GM12878 (cell line): Measurements from ENCODE around the gene LCP1. TPM values are rescaled to one million over a fixed set of nuclear protein-coding genes. Genes with fewer than 3 reads are reported as not detected.

Experiments
- ATAC-seq: fragments of 200-7000 bp; cut with Tn5 transposase; 3 replicates; pipeline ENCODE4 v1.9.1; 2020; ENCODE audit warnings: mild to moderate bottlenecking, moderate library complexity
- BruUV-seq: library from RNA; stranded (reverse); fragments of 400-500 nt; replicated peaks from 2 replicates; lab custom pipeline; 2021; lab: Mats Ljungman, UMichigan
- CTCF ChIA-PET: fragments of 300-600 bp; sonication (Branson Sonifier 250); formaldehyde crosslinking; extraction: SDS; loops from one replicate; lab custom pipeline; 2021; ENCODE audit warnings: inconsistent platforms; lab: Yijun Ruan, JAX
- POLR2A ChIA-PET: fragments of 350-600 bp; formaldehyde crosslinking; extraction: SDS; loops from one replicate; lab custom pipeline; 2021; ENCODE audit warnings: inconsistent platforms; lab: Charles Lee
- RAD21 ChIA-PET: fragments of 300-600 bp; sonication (Branson Sonifier 250); formaldehyde crosslinking; loops from one replicate; lab custom pipeline; 2023; ENCODE audit warnings: antibody characterized with exemption; ENCODE audit not compliant: unreplicated experiment; lab: Charles Lee
- SMC1A ChIA-PET: fragments of 300-600 bp; sonication (Branson Sonifier 250); formaldehyde crosslinking; loops from one replicate; lab custom pipeline; 2023; ENCODE audit not compliant: unreplicated experiment, uncharacterized antibody; lab: Charles Lee
- DNase-seq: peaks from one replicate; pipeline ENCODE4 v3.0.0-alpha.2; 2011; ENCODE audit warnings: low read depth, low spot score
- FAIRE-seq: peaks from 3 replicates; lab custom pipeline; 2011; peaks lifted over from hg19 to GRCh38; lab: Jason Lieb, UNC
- H2AFZ ChIP-seq: 2 replicates; pipeline ENCODE4 v1.6.0; 2011; ENCODE audit warnings: low read depth, low read length, control low read depth; ENCODE audit not compliant: control insufficient read depth
- H3K27ac ChIP-seq: 2 replicates; pipeline ENCODE4 v1.5.1; 2011; ENCODE audit warnings: control low read depth; ENCODE audit not compliant: control insufficient read depth, insufficient read depth
- H3K27me3 ChIP-seq, 2 experiments: replicated peaks in 1 of 2; 2 replicates each; pipeline versions ENCODE4 v1.6.0 to v1.6.1; 2011; ENCODE audit warnings: low read length in 1 of 2; ENCODE audit not compliant: control insufficient read depth in 2 of 2, insufficient read depth in 2 of 2
- H3K36me3 ChIP-seq, 2 experiments: 2 replicates each; pipeline ENCODE4 v1.5.1; 2011; ENCODE audit warnings: low read length in 1 of 2; ENCODE audit not compliant: control insufficient read depth in 2 of 2, insufficient read depth in 2 of 2
- H3K4me1 ChIP-seq: 2 replicates; pipeline ENCODE4 v1.6.1; 2011; ENCODE audit warnings: mild to moderate bottlenecking, low read length, moderate library complexity, mixed read lengths; ENCODE audit not compliant: control insufficient read depth, insufficient read depth
- H3K4me2 ChIP-seq: 2 replicates; pipeline ENCODE4 v1.6.0; 2011; ENCODE audit warnings: control low read depth; ENCODE audit not compliant: control insufficient read depth, insufficient read depth
- H3K4me3 ChIP-seq: fragments of 200-600 bp; sonication (generic); 2 replicates; pipeline ENCODE4 v1.5.1; 2016
- H3K79me2 ChIP-seq: 2 replicates; pipeline ENCODE4 v1.6.0; 2011; ENCODE audit warnings: low read length; ENCODE audit not compliant: control insufficient read depth, insufficient read depth
- H3K9ac ChIP-seq: 2 replicates; pipeline ENCODE4 v1.8.0; 2011; ENCODE audit warnings: low read length, control low read depth, mixed read lengths; ENCODE audit not compliant: control insufficient read depth, insufficient read depth
- H3K9me3 ChIP-seq: replicated peaks from 3 replicates; pipeline ENCODE4 v1.5.1; 2011; ENCODE audit warnings: mild to moderate bottlenecking, low read length; ENCODE audit not compliant: control insufficient read depth, insufficient read depth
- H4K20me1 ChIP-seq: 2 replicates; pipeline ENCODE4 v1.6.0; 2011; ENCODE audit not compliant: control insufficient read depth, insufficient read depth
- JUNB ChIP-seq: IDR thresholded peaks from 2 replicates; pipeline ENCODE4 v1.6.1; 2016; ENCODE audit warnings: antibody characterized with exemption, mild to moderate bottlenecking
- SIX5 ChIP-seq: IDR thresholded peaks from 2 replicates; pipeline ENCODE4 v1.6.1; 2011; ENCODE audit warnings: mild to moderate bottlenecking, low read depth, low read length, moderate library complexity; ENCODE audit not compliant: severe bottlenecking
- SP1 ChIP-seq: IDR thresholded peaks from one replicate; pipeline ENCODE4 v1.6.1; 2011; ENCODE audit warnings: low read depth, low read length
- WGBS: methylation state at CpG from one replicate; pipeline ENCODE4 v1.1.6; 2016; ENCODE audit warnings: low lambda C conversion rate; ENCODE audit not compliant: insufficient replicate concordance, insufficient coverage; ENCODE audit errors: missing lambda C conversion rate; 5-methylcytosine and 5-hydroxymethylcytosine counted together
- in situ Hi-C: fragments of 300-500 bp; cut with MboI; formaldehyde crosslinking; loops from 9 replicates; pipeline ENCODE4 v1.14.3; 2018; ENCODE audit warnings: mixed read lengths
- intact Hi-C: fragments of 100-400 bp; cut with micrococcal nuclease; formaldehyde crosslinking; loops from one replicate; pipeline ENCODE4 v1.14.2; 2022; ENCODE audit not compliant: unreplicated experiment
- polyA plus RNA-seq, 11 experiments: library from polyadenylated mRNA; depleted of rRNA in 4 of 11; unstranded in 6 of 11; stranded (reverse) in 5 of 11; fragments of >200 nt; fragmentation: Nextera tagmentation in 4 of 11; fragmentation: Illumina TruSeq in 1 of 11; extraction: Ambion mirVana in 4 of 11; extraction: Trizol in 1 of 11; gene quantifications; 1 replicate in 1 of 11; 2 replicates in 10 of 11; pipeline versions ENCODE4 v1.2.1 to v1.2.3, GENCODE V29; 2011 to 2016; ENCODE audit warnings: inconsistent platforms in 2 of 11, missing spikeins in 2 of 11, low read depth in 1 of 11
- total RNA-seq, 4 experiments: library from RNA; depleted of rRNA in 3 of 4; stranded (reverse); fragments of >200 nt in 3 of 4; fragmentation: Illumina TruSeq in 1 of 4; extraction: Trizol in 1 of 4; gene quantifications; 2 replicates each; pipeline versions ENCODE4 v1.2.1 to v1.2.3, GENCODE V29; 2013 to 2021
- TF ChIP-seq, protein P1 (sequence below): fragments of 450-650 bp; IDR thresholded peaks from 2 replicates; pipeline ENCODE4 v1.6.1; 2017; ENCODE audit warnings: antibody characterized with exemption, mild to moderate bottlenecking, moderate library complexity

Gene LCP1
- total and polyA plus RNA-seq, 10 of the 15 experiments (the other 5 are each of a cell fraction or from before 2014, with no cell fraction given) = 775 to 2,201 (median 1,556) TPM

DNA sequence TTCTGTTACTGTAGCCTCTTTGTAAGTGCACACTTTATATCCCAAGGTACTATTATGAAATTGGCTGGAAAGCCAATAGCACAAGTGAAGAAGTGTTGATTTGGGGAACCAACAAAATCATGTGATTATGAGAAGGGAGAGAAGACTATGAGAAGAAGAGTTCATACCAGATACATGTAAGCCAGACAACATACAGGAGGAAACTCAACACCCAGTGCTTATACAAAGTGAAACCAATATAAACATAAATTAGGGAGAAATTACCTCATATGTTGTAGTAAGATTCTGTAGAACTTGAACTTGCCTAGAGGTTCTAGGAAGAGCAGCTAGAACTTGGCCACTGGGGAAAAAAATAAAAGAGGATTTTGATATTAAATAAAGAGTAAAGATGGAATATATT, 94.5 kb downstream of the LCP1 start:
- Histone ChIP-seq H3K4me2 (no peak overlapping the region), H3K36me3 (no peaks in the 10 kb centered on the region), H3K79me2 (no peaks in the 10 kb centered on the region), H3K27ac (no peak overlapping the region), H3K9me3 (no peaks in the 10 kb centered on the region), H3K4me1 (no peaks in the 10 kb centered on the region), H3K9ac (no peak overlapping the region), H3K27me3 (no peaks in the 10 kb centered on the region), H2AFZ (no peak overlapping the region), H4K20me1 (no peaks in the 10 kb centered on the region), H3K4me3 (no peak overlapping the region)
- peak; percentile 42 for ATAC-seq
- ChIA-PET POLR2A (interaction anchor here (1.0 kb wide), 1 partner anchor 25 kb away, joined by 3 read pairs; no protein-coding TSS in a partner anchor), CTCF (no interaction called here), SMC1A (interaction anchor here (0.6 to 1.6 kb wide), 3 partner anchors 39 to 53 kb away, joined by 3 read pairs; no protein-coding TSS in a partner anchor), RAD21 (no interaction called here)
- TF ChIP-seq JUNB = peak; percentile 54
- TF ChIP-seq, protein P1, sequence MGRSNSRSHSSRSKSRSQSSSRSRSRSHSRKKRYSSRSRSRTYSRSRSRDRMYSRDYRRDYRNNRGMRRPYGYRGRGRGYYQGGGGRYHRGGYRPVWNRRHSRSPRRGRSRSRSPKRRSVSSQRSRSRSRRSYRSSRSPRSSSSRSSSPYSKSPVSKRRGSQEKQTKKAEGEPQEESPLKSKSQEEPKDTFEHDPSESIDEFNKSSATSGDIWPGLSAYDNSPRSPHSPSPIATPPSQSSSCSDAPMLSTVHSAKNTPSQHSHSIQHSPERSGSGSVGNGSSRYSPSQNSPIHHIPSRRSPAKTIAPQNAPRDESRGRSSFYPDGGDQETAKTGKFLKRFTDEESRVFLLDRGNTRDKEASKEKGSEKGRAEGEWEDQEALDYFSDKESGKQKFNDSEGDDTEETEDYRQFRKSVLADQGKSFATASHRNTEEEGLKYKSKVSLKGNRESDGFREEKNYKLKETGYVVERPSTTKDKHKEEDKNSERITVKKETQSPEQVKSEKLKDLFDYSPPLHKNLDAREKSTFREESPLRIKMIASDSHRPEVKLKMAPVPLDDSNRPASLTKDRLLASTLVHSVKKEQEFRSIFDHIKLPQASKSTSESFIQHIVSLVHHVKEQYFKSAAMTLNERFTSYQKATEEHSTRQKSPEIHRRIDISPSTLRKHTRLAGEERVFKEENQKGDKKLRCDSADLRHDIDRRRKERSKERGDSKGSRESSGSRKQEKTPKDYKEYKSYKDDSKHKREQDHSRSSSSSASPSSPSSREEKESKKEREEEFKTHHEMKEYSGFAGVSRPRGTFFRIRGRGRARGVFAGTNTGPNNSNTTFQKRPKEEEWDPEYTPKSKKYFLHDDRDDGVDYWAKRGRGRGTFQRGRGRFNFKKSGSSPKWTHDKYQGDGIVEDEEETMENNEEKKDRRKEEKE = no peak
- no peak for DNase-seq
- in situ Hi-C loops = no loop called here
- no TSS peak for BruUV-seq
- intact Hi-C loops = no loop called here
- no peak for FAIRE-seq

DNA sequence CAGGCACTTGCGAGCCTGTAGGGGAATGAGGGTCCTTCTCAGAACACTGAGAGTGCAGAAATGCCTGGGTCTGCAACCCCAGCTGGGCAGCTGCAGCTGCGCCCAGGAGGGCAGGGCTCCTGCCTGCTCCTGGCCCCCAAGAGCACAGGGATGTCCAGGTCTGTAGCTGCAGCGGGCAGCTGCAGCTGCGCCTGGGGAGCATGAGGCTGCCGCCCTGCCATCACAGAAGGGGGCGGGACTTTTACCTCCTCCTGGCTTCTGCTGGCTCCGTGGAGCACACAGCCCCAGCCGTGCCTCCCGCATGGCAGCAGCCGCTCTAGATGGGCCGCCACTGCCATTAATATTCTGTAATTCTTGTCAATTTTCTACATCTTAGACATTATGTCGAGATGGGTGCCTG, 95.0 kb downstream of the LCP1 start:
- no peaks in the 10 kb centered on the region for H3K36me3 ChIP-seq
- DNase-seq = no peak
- no peak for ATAC-seq
- no peak for TF ChIP-seq SP1
- TF ChIP-seq SIX5 = no peak
- ChIA-PET CTCF (interaction anchor here (1.1 kb wide), 1 partner anchor 19 kb away, joined by 3 read pairs; no protein-coding TSS in a partner anchor), RAD21 (no interaction called here), SMC1A (interaction anchor here (0.6 kb wide), 1 partner anchor 45 kb away, joined by 3 read pairs; no protein-coding TSS in a partner anchor), POLR2A (no interaction called here)
- H3K79me2 ChIP-seq = no peaks in the 10 kb centered on the region
- H3K4me3 ChIP-seq = no peak overlapping the region
- H2AFZ ChIP-seq = no peak overlapping the region
- intact Hi-C loops = no loop called here
- BruUV-seq = no TSS peak
- no peak overlapping the region for H3K4me2 ChIP-seq
- 84% methylated on average over 12 of the region's 12 CpGs for WGBS
- no peaks in the 10 kb centered on the region for H3K4me1 ChIP-seq
- H3K9me3 ChIP-seq = no peaks in the 10 kb centered on the region
- H3K27ac ChIP-seq = no peak overlapping the region
- H3K27me3 ChIP-seq = no peaks in the 10 kb centered on the region
- H3K9ac ChIP-seq = no peak overlapping the region
- FAIRE-seq = no peak
- in situ Hi-C loops = no loop called here
- H4K20me1 ChIP-seq = no peaks in the 10 kb centered on the region
